Central memory CD8-positive, alpha-beta T cell (primary cell): ENCODE measurements around the gene ACCSL.

Experiments used
- ATAC-seq: fragments of 150-1000 bp; cut with Tn5 transposase; replicated peaks from 2 replicates; pipeline ENCODE4 v1.10.0; 2022; ENCODE audit warnings: mild to moderate bottlenecking, moderate FRiP score, moderate number of reproducible peaks; ENCODE audit not compliant: poor library complexity, severe bottlenecking; ENCODE audit errors: extremely low read depth
- DNase-seq, 2 donors: peaks; one replicate each; pipeline ENCODE4 v3.0.0; 2021; ENCODE audit warnings: low spot score in 2 of 2
- H3K27ac Mint-ChIP-seq: one replicate; pipeline ENCODE4 v1.8.0; 2022; ENCODE audit warnings: low read depth, mild to moderate bottlenecking, moderate library complexity, mixed read lengths
- H3K27me3 Mint-ChIP-seq: one replicate; pipeline ENCODE4 v1.8.0; 2022; ENCODE audit warnings: mixed read lengths
- H3K36me3 Mint-ChIP-seq: one replicate; pipeline ENCODE4 v1.8.0; 2022; ENCODE audit warnings: mild to moderate bottlenecking, moderate library complexity, mixed read lengths; ENCODE audit not compliant: insufficient read depth
- H3K4me1 Mint-ChIP-seq: one replicate; pipeline ENCODE4 v1.8.0; 2022; ENCODE audit warnings: mixed read lengths
- H3K4me3 Mint-ChIP-seq: one replicate; pipeline ENCODE4 v1.8.0; 2022; ENCODE audit warnings: mild to moderate bottlenecking, moderate library complexity, mixed read lengths
- H3K9me3 Mint-ChIP-seq: one replicate; pipeline ENCODE4 v1.8.0; 2022; ENCODE audit warnings: mixed read lengths

Gene ACCSL

DNA sequence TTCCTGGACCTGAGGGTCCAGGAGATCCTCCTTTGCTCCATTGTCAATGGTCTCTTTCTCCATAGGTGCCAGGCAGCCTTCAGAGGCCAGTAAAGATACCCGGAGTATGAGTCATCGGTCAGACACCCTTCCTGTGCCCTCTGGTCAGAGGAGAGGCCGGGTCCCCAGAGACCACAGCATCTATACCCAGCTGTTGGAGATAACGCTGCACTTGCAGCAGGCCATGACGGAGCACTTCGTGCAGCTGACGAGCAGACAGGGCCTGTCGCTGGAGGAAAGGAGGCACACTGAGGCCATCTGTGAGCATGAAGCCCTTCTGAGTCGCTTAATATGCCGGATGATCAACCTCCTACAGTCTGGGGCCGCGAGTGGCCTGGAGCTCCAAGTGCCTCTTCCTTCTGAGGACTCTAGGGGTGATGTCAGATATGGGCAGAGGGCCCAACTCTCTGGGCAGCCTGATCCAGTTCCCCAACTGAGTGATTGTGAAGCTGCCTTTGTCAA lies at the start of gene ACCSL:
ACCSL (plus strand) TSS at position 51 of the 501 bp plus-strand sequence; CDS start at position 107, 56 bp downstream.
- H3K9me3 Mint-ChIP-seq: no peaks in the 10 kb centered on the region
- H3K4me3 Mint-ChIP-seq: no peak within 1 kb of the TSS
- DNase-seq (no peak), ATAC-seq (no peak)
- H3K27me3 Mint-ChIP-seq: no peaks in the 10 kb centered on the region
- H3K4me1 Mint-ChIP-seq: no peaks in the 10 kb centered on the region
- H3K27ac Mint-ChIP-seq: no peak within 1 kb of the TSS
- H3K36me3 Mint-ChIP-seq: peaks cover 1% of the 10 kb centered on the region

DNA sequence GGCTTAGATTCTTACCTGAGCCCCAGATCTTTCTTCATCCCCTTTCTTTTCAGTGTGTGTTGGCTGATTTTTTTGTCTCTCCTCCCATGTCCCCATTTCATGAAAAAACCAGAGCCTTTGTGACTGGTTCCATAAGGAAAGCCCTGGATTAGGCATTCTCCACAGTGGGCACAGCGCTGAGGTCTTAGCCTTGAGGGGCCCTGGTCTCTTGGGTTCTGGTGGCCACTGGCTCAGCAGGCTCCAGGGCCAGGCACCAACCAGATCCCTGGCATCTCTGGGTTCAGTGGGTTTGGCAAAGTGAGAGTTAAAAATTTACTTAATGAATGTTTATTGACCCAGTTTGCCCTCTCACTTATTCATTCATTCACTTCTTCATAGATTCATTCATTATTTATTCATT lies 49.5 kb upstream of the ACCSL start:
- peaks cover 2% of the 10 kb centered on the region for H3K36me3 Mint-ChIP-seq
- ATAC-seq (no peak), DNase-seq (no peak)
- no peaks in the 10 kb centered on the region for H3K4me1 Mint-ChIP-seq
- H3K27me3 Mint-ChIP-seq: peaks cover 69% of the 10 kb centered on the region
- H3K4me3 Mint-ChIP-seq: no peak overlapping the region
- H3K27ac Mint-ChIP-seq: peak overlapping the region; percentile 54
- H3K9me3 Mint-ChIP-seq: no peaks in the 10 kb centered on the region

- ATAC-seq (no peak), DNase-seq (no peak)
- Mint-ChIP-seq H3K27me3 (peaks cover 69% of the 10 kb centered on the region), H3K27ac (no peak overlapping the region), H3K36me3 (peaks cover 2% of the 10 kb centered on the region), H3K4me1 (no peaks in the 10 kb centered on the region), H3K4me3 (no peak overlapping the region), H3K9me3 (no peaks in the 10 kb centered on the region)
Observed at GRCh38 chr11:44000731-44001130, 47.0 kb upstream of the ACCSL start.

- Mint-ChIP-seq H3K4me1 (no peaks in the 10 kb centered on the region), H3K4me3 (no peak overlapping the region)
Observed at GRCh38 chr11:44002191-44003093, 45.3 kb upstream of the ACCSL start.

DNA sequence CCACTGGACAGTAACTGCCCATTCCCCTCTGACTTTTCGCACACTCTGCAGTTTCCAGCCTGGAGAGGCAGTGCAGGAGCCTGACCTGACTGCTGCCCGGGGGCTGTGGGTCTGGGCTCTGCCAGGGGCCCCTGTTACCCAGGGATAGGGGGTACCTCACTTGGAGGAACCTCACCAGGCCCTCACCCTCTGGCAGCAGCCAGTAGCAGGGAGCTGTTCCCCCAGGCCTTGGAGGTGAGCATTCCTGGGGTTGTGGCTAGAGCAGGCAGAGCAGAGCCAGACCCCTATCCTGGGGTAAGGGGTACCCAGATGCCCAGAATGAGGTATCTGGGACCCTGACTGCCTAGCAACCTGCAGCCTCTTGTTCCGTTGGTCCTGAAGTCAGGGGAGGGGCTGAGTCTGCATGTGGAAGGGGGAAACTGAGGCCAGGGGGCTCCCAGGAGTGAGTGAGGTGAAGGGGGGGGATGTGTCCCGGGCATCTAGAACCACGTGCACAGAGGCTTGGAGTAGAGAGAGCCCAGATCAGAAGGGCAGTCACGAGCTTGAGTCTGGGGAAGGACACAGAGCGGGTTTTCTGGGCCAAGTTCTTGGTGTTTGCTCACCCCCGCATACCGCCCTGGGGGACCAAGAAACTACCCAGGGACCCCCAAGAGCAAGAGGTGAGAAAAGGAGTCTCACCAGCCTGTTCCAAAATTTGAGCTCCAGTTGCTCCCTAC lies 43.9 kb upstream of the ACCSL start:
- H3K9me3 Mint-ChIP-seq: no peaks in the 10 kb centered on the region
- ATAC-seq (no peak), DNase-seq (no peak)
- H3K27me3 Mint-ChIP-seq: peaks cover 46% of the 10 kb centered on the region
- H3K36me3 Mint-ChIP-seq: peaks cover 2% of the 10 kb centered on the region
- no peak overlapping the region for H3K4me3 Mint-ChIP-seq
- no peaks in the 10 kb centered on the region for H3K4me1 Mint-ChIP-seq
- H3K27ac Mint-ChIP-seq: no peak overlapping the region

More at GRCh38 chr11:44002191-44003093, 45.3 kb upstream of the ACCSL start:
- no peaks in the 10 kb centered on the region for H3K9me3 Mint-ChIP-seq
- no peak overlapping the region for H3K27ac Mint-ChIP-seq
- DNase-seq: no peak
- peaks cover 2% of the 10 kb centered on the region for H3K36me3 Mint-ChIP-seq
- ATAC-seq: no peak
- peaks cover 54% of the 10 kb centered on the region for H3K27me3 Mint-ChIP-seq

- DNase-seq: no peak
- no peaks in the 10 kb centered on the region for H3K4me1 Mint-ChIP-seq
- peaks cover 2% of the 10 kb centered on the region for H3K36me3 Mint-ChIP-seq
- no peak overlapping the region for H3K4me3 Mint-ChIP-seq
- no peak for ATAC-seq
- H3K27ac Mint-ChIP-seq: no peak overlapping the region
- H3K27me3 Mint-ChIP-seq: peaks cover 46% of the 10 kb centered on the region
- no peaks in the 10 kb centered on the region for H3K9me3 Mint-ChIP-seq
Observed at GRCh38 chr11:44004452-44005062, 43.2 kb upstream of the ACCSL start.

DNA sequence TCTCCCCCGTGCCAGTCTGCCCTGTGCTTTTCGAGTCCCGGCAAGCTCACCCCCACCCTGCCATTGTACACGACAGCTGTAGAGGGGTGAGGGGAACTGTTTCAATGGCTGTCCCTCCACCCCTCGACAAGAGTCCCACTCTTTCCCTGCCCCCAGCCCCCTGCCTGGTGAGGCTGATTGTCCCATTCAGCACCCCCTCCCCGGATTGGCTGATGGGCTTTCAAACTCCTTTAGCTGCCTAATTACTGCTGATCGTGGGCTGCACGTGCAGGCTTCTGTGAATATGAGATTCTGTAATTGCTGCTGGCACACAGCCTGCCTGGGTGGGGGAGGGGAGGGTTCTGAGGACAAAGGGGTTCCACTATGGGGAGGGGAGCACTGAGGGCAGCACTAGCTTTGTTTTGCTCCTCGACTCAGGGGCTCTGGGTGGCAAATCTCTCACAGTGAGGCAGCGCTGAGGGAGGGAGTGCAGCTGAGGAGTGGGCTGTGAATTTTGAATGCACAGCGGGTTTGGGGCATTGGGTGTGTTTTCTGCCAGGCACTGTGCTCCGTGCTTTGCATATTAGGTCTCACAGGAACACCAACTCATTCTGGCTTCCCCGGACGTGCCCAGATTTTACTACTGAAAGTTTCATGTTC lies 42.6 kb upstream of the ACCSL start:
- no peaks in the 10 kb centered on the region for H3K9me3 Mint-ChIP-seq
- ATAC-seq: no peak
- H3K4me1 Mint-ChIP-seq: no peaks in the 10 kb centered on the region
- H3K27ac Mint-ChIP-seq: no peak overlapping the region
- no peak for DNase-seq
- H3K4me3 Mint-ChIP-seq: no peak overlapping the region
- H3K36me3 Mint-ChIP-seq: peaks cover 2% of the 10 kb centered on the region
- H3K27me3 Mint-ChIP-seq: peaks cover 44% of the 10 kb centered on the region

DNA sequence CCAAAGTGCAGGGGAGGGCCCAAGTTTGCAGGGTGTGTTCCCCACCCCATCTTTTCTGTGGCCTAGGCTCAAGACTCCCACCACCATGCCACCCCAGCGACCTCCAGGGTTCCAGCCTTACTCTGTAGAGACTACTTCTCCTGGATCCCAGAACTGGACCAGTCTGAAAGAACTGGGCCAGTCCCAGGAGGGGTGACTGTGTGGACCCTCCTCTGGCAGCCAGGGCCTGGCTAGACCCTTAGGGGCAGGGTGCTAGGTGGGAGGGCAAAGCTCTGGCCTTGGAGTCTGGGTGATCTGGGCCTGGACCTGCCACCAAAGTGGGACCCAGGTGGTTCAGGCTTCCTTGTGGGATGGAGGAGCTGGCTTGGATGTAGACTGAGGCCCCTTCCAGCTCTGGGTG lies 41.8 kb upstream of the ACCSL start:
- Mint-ChIP-seq H3K36me3 (peaks cover 2% of the 10 kb centered on the region), H3K27ac (no peak overlapping the region), H3K9me3 (no peaks in the 10 kb centered on the region), H3K4me1 (no peaks in the 10 kb centered on the region), H3K27me3 (peaks cover 44% of the 10 kb centered on the region), H3K4me3 (no peak overlapping the region)
- ATAC-seq (no peak), DNase-seq (no peak)

DNA sequence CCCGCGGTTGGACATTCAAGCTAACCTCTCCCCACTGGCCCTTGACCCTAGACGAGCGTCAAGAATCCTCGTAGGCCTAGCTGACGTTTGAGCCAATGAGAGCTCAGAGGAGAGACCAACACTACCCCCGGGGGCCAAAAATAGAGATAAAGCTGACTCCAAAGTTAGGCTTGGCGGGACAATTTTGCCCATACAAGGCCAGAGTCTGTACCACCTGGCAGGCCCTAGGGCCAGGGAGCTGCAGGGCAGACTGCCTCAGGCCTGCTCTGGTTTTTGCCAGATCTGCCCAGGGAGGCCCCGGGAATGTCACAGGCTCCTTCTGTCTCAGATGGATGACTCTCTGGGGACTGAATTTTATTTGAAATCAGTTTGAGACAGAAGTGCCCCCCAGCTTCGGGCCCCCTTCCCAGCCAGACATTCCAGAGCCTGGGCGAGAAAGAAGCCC lies 40.8 kb upstream of the ACCSL start:
- ATAC-seq: no peak
- Mint-ChIP-seq H3K27ac (no peak overlapping the region), H3K27me3 (peaks cover 44% of the 10 kb centered on the region), H3K36me3 (no peaks in the 10 kb centered on the region), H3K4me3 (no peak overlapping the region), H3K9me3 (no peaks in the 10 kb centered on the region), H3K4me1 (no peaks in the 10 kb centered on the region)
- no peak for DNase-seq

- Mint-ChIP-seq H3K27ac (no peak overlapping the region), H3K36me3 (no peaks in the 10 kb centered on the region), H3K4me1 (no peaks in the 10 kb centered on the region), H3K27me3 (peaks cover 38% of the 10 kb centered on the region), H3K4me3 (no peak overlapping the region), H3K9me3 (no peaks in the 10 kb centered on the region)
- DNase-seq (no peak), ATAC-seq (no peak)
Observed at GRCh38 chr11:44007481-44008087, 40.2 kb upstream of the ACCSL start.

DNA sequence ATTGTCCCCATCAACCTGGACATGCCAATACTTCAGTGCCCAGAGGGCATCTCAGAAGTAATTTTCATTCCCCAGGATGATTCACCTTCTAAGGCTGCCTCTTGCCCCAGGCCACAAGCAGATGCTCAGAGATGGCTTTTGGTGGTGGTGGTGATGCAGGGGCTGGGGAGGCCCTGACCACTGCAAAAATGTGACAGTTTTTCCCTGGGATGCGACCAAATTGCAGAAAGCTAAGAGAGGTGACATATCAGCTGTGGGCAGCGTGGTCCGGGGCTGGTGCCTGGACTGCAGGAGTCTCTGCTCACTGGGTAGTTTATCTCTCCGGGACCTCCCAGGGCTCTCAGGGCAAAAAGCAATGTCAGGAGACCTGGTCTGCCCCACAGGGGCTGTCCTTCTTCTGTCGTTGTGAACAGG lies 39.7 kb upstream of the ACCSL start:
- Mint-ChIP-seq H3K4me3 (no peak overlapping the region), H3K36me3 (no peaks in the 10 kb centered on the region), H3K27ac (no peak overlapping the region)

DNA sequence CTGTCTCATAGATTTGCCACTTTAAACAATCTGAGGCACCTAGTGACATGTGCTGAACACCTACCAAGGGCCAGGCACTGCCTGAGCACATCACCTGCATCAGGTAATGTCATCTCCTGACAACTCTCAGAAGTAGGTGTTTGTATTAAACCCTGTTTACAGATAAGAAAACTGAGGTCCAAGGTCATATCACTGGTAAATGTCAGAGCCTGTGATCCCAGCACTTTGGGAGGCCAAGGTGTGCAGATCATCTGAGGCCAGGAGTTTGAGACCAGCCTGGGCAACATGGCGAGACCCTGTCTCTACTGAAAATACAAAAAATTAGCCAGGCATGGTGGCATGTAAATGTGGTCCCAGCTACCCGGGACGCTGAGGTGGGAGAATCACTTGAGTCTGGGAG lies 39.1 kb upstream of the ACCSL start:
- no peak overlapping the region for H3K4me3 Mint-ChIP-seq
- H3K27ac Mint-ChIP-seq: no peak overlapping the region
- H3K4me1 Mint-ChIP-seq: no peaks in the 10 kb centered on the region
- no peaks in the 10 kb centered on the region for H3K9me3 Mint-ChIP-seq
- no peaks in the 10 kb centered on the region for H3K36me3 Mint-ChIP-seq
- peaks cover 31% of the 10 kb centered on the region for H3K27me3 Mint-ChIP-seq
- ATAC-seq (no peak), DNase-seq (no peak)

More for the DNA sequence above, 39.7 kb upstream of the ACCSL start:
- no peaks in the 10 kb centered on the region for H3K4me1 Mint-ChIP-seq
- DNase-seq (no peak), ATAC-seq (no peak)
- H3K27me3 Mint-ChIP-seq: peaks cover 34% of the 10 kb centered on the region
- H3K9me3 Mint-ChIP-seq: no peaks in the 10 kb centered on the region
